HCT116 (cell line): ENCODE measurements around the gene GSK3A.

Source experiments
- CTCF ChIP-seq, 3 experiments: fragments of 200-600 bp in 1 of 3; sonication (generic) in 1 of 3; IDR thresholded peaks in 2 of 3; conservative IDR thresholded peaks in 1 of 3; 2 replicates each; pipeline ENCODE4 v1.5.1; 2012 to 2017; ENCODE audit warnings: low read depth in 2 of 3, low read length in 2 of 3, antibody characterized with exemption in 1 of 3, borderline replicate concordance in 1 of 3, control low read depth in 1 of 3, mild to moderate bottlenecking in 1 of 3, mixed read lengths in 1 of 3, mixed run types in 1 of 3, moderate library complexity in 1 of 3; ENCODE audit not compliant: insufficient read depth in 1 of 3
- EZH2phosphoT487 ChIP-seq: fragments of 200-600 bp; IDR thresholded peaks from 2 replicates; pipeline ENCODE4 v1.6.1; 2018; ENCODE audit warnings: antibody characterized with exemption, borderline replicate concordance
- FOSL1 ChIP-seq: IDR thresholded peaks from 2 replicates; pipeline ENCODE4 v1.6.1; 2012; ENCODE audit warnings: low read depth
- POLR2A ChIP-seq: IDR thresholded peaks from 2 replicates; pipeline ENCODE4 v1.7.0; 2011; ENCODE audit warnings: borderline replicate concordance; ENCODE audit not compliant: insufficient read depth, insufficient read length; ENCODE audit errors: extremely low read depth
- POLR2AphosphoS5 ChIP-seq: IDR thresholded peaks from 2 replicates; pipeline ENCODE4 v1.6.1; 2011; ENCODE audit warnings: mild to moderate bottlenecking, low read depth, low read length, moderate library complexity
- RAD21 ChIP-seq: IDR thresholded peaks from 2 replicates; pipeline ENCODE4 v1.6.1; 2012; ENCODE audit warnings: low read depth, mild to moderate bottlenecking
- SIN3A ChIP-seq: IDR thresholded peaks from 2 replicates; pipeline ENCODE4 v1.6.1; 2012; ENCODE audit warnings: low read depth
- TCF7L2 ChIP-seq: IDR thresholded peaks from 2 replicates; pipeline ENCODE4 v1.7.0; 2011; ENCODE audit warnings: borderline replicate concordance, inconsistent platforms; ENCODE audit not compliant: insufficient read depth, insufficient read length; ENCODE audit errors: extremely low read depth
- YY1 ChIP-seq: IDR thresholded peaks from 2 replicates; pipeline ENCODE4 v1.6.1; 2011; ENCODE audit warnings: low read length, low read depth, moderate library complexity, mild to moderate bottlenecking; ENCODE audit not compliant: insufficient replicate concordance; ENCODE audit errors: extremely low read depth
- ZFX ChIP-seq: fragments of 450-650 bp; IDR thresholded peaks from 2 replicates; pipeline ENCODE4 v1.6.1; 2017
- TF ChIP-seq, protein P1 (sequence below): IDR thresholded peaks from 2 replicates; pipeline ENCODE4 v1.6.1; 2012
- TF ChIP-seq, protein P2 (sequence below): IDR thresholded peaks from 2 replicates; pipeline ENCODE4 v1.6.1; 2012

- no peak for TF ChIP-seq CTCF (IDR thresholded peaks at IDR 0.05 in 2 of 3, conservative IDR thresholded peaks at IDR 0.05 in 1 of 3; ENCODE audit: borderline replicate concordance in 1 of 3, insufficient read depth in 1 of 3, low read depth in 2 of 3, low read length in 2 of 3)
- TF ChIP-seq SIN3A = no peak
- TF ChIP-seq YY1 = no peak
- no peak for TF ChIP-seq ZFX
- no peak for TF ChIP-seq POLR2AphosphoS5
- TF ChIP-seq POLR2A = no peak
- no peak for TF ChIP-seq TCF7L2
- TF ChIP-seq RAD21 = no peak
- TF ChIP-seq, protein P1, sequence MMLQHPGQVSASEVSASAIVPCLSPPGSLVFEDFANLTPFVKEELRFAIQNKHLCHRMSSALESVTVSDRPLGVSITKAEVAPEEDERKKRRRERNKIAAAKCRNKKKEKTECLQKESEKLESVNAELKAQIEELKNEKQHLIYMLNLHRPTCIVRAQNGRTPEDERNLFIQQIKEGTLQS = no peak
- TF ChIP-seq EZH2phosphoT487 = no peak
- TF ChIP-seq, protein P2, sequence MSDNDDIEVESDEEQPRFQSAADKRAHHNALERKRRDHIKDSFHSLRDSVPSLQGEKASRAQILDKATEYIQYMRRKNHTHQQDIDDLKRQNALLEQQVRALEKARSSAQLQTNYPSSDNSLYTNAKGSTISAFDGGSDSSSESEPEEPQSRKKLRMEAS = no peak
- no peak for TF ChIP-seq FOSL1
These were observed 37.7 kb downstream of the GSK3A start for GRCh38 chr19:42204664-42205063.
